SW 1271 (cell line): ENCODE data around the gene SLC16A6.
"Not testable (repeated sequence)": the region's sequence is repeated elsewhere in the genome, so short reads cannot be mapped to it uniquely, and the experiment has no call there.

Source experiments
- DNase-seq, 2 experiments: peaks; one replicate each; lab custom pipeline; 2025; lab: John Stamatoyannopoulos, UW

The SLC16A6 gene

DNA sequence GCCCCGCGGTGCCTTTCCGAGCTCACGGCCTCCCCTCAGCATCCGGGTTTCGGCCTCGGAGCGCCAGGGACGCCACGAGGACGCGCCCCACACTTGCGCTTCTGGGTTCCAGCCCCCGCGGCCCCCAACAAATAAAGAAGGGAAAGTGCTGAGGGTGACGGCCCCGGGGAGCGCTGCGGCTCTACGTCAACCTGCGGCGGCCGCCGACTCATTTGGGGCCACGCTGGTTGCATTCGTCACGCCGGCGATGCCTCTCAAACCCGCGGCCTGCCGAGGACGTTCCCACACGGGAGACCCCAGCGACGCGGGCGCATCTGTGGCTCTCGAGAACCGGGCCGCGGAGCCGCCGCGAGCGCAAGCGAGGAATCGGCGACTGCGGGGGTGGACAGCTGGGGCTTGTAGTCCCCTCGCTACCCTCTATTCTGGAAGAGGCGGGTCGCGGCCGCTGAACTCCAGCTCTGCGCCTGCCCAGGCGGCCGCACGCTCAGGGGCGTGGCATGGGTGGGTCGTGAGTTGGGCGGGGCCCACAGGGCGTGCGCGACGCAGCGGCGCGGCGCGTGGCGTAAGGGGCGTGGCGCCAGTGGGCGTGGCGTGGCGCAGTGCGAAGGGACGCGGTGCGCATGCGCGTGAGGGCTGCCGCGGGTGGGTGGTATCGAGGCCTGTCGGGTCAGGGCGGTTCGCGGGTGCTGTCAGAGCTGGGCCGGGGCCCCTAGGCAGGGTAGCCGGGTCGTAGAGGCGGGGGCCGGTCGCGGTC, 43.3 kb downstream of the SLC16A6 start, which contains the start of gene AMZ2:
Gene AMZ2 (plus strand): TSS at position 599 of the 754 bp plus-strand sequence. CDS start 2,145 bp downstream, outside the sequence.
- peak; percentile 74 to 81 for DNase-seq

- DNase-seq: no peak
These were observed 44.5 kb downstream of the SLC16A6 start for GRCh38 chr17:68246271-68247028.

DNA sequence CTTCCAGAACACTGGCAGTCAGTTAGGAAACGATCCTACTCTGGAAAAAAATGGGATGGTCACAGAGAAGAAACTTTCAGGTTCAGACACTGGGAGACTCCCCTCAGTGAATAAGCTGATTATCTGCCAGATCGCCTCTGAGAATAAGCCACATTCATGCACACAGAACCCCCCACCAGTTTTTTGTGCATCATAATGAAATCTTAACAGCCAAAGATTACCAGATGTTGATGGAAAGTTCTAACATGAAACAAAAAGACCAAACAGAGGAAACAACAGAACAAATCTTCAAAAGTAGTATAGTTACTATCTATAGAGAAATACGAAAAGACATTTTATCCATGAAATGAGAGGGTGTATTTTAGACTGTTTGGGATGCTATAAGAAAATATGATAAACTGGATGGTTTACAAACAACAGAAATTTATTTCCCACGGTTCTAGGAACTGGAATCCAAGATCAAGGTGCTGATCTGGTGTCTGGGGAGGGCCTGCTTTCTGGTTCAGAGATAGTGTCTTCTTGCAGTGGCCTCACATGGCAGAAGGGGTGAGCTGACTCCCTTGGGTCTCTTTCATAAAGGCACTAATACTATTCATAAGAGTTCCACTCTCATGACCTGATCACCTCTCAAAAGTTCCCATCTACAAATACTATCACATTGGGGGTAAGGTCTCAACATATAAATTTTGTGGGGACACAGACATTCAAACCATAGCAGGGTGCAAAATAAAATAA, 51.1 kb downstream of the SLC16A6 start:
- no peak for DNase-seq

- DNase-seq: no peak
These were observed 52.1 kb downstream of the SLC16A6 start for GRCh38 chr17:68238871-68239253.

- DNase-seq: no peak
These were observed 52.6 kb downstream of the SLC16A6 start for GRCh38 chr17:68238164-68238870.

DNA sequence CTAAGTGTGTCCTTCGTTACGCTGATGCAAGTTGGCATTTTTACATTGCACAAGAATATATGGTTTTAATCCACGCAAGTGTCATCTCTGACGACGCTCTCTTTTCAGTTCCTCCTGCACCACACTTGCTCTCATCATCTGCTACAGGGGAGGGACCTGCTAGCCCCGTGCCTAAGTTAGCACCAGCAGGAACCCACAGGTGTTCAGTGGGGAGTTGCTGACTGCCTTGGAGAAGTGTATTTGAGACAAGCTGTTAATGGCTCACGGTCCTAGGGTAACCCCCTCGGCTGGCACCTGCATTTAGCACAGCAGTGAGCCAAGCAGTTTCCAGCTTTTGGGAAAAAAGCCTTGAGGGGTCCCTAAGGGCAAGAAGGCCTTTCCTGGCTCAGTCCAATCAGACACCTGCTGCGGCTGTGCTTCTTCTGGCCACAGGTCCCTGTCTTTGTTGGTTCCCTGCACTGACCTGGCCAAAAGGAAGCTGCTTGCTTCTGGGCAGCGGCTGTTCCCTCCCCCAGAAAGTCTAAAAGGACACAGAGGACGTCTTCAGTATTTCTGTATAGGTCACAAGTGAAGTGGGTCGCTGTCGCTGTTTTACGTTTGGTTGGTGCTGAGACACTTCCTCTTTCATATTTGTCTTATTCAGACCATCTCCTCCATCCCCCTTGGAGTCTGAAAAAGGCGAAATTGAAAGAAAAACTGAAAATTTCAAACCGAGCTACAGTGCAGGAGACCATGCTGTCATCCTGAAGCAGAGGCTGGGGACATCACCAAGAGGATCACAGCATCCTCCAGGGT, 53.4 kb downstream of the SLC16A6 start:
- not testable (repeated sequence) for DNase-seq

- not testable (repeated sequence) for DNase-seq
These were observed 55.6 kb downstream of the SLC16A6 start for GRCh38 chr17:68235336-68235791.

GRCh38 chr17:68234726-68235335, 56.1 kb downstream of the SLC16A6 start:
- not testable (repeated sequence) for DNase-seq

DNA sequence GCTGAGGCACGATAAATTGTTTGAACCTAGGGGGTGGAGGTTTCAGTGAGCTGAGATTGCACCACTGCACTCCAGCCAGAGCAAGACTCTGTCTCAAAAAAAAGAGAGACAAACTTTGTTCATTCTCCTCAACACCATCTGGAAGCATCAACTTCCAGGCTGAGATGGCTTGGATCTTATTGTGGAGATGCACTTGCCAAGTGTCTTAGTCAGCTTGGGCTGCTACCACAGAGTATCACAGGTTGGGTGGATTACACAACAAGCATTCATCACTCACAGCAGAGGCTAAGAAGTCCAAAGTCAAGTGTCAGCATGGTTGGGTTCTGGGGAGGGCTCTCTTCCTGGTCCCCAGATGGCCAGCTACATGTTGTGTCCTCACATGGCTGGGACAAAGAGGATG, 58.2 kb downstream of the SLC16A6 start:
- DNase-seq: not testable (repeated sequence)

DNA sequence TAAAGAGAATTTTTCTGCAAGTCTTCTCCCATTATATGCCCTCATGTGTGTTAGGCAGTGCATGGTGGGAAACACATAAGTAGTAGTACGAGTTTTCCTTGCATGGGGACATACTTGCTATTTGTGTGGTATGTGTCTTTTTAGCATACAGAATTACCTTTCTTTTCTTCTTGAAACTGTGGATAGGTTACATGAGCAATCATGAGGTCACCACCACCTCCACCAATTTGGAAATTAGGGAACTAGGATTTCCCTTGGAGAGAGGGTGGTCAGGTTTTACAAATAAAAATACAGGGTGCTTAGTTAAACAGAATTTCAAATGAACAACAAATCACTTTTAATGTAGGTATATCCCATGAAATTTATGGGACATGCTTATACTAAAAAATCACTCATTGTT, 59.4 kb downstream of the SLC16A6 start:
- no peak for DNase-seq

- DNase-seq: not testable (repeated sequence)
These were observed 59.8 kb downstream of the SLC16A6 start for GRCh38 chr17:68231131-68231530.

- DNase-seq: no peak
These were observed 61.3 kb downstream of the SLC16A6 start for GRCh38 chr17:68229619-68230018.

- DNase-seq: no peak
These were observed 61.9 kb downstream of the SLC16A6 start for GRCh38 chr17:68228817-68229570.

GRCh38 chr17:68228039-68228680, 62.8 kb downstream of the SLC16A6 start:
- DNase-seq: not testable (repeated sequence)

DNA sequence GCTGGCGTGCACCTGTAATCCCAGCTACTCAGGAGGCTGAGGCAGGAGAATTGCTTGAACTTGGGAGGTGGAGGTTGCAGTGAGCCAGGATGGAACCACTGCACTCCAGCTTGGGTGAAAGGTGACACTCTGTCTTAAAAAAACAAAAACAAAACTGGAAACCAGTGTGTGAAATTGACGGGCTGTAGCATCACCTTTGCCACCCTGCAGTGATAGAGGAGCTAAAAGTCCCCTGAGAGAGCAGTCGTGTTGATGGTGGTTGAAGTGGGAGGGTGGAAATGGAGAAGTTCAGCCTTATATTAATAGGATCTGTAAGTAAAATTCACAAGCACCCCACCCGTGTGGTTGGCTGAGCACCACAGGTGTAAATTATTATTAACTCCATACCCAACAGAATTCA, 65.9 kb downstream of the SLC16A6 start:
- DNase-seq: not testable (repeated sequence)

- no peak for DNase-seq
These were observed 68.3 kb downstream of the SLC16A6 start for GRCh38 chr17:68222606-68223005.

DNA sequence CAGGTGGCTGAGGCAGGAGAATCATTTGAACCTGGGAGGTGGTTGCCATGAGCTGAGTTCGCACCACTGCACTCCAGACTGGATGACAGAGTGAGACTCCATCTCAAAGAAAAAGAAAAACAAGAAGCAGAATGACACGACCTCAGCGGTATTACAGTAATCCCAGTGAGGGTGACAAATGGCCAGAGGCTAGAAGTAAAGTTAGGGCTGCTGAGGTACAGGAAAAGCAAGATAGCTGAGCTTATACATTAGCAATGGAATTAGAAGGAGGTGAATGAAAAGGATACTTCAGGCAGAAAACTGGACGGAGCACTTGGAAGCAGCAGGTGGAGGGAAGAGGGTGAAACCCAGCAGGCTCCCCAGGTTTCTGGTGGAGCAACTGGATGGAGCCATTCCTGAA, 69.1 kb downstream of the SLC16A6 start:
- no peak for DNase-seq

DNA sequence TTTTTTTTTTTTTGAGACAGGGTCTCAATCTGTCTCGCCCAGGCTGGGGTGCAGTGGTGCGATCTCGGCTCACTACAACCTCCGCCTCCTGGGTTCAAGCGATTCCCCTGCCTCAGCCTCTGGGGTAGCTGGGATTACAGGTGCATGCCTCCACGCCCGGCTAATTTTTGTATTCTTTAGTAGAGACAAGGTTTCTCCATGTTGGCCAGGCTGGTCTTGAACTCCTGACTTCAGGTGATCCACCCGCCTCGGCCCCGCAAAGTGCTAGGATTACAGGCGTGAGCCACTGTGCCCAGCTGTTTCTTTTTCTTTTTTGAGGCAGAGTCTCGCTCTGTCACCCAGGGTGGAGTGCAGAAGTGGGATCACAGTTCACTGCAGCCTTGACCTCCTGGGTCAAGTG, 70.1 kb downstream of the SLC16A6 start:
- not testable (repeated sequence) for DNase-seq

DNA sequence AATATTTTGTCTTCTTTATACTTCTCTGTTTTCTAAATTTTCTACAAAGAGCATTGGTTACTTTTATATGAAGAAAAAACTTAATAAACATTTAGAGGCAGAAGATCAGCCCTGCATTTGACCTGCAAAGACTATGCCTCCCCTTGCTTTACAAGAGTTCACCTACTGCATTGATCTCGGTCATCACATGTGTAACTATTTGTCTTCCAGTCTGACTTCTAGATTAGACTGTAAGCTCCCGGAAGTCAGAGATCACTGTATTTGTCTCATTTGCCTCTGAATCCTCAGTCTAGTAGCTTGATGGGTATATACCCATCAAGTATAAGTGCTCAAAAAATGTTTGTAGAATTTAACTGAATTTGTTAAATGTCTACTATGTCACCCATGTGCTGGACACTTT, 70.7 kb downstream of the SLC16A6 start:
- not testable (repeated sequence) for DNase-seq
